Activated CD4-positive, alpha-beta T cell treated with anti-CD3 and anti-CD28 coated beads, Interleukin-2, amount 50 U/mL, for 48 hours (primary cell): ENCODE results near the gene FMN1.

Source experiments
- DNase-seq, 2 experiments: peaks; one replicate each; pipeline ENCODE4 v3.0.0-alpha.2; 2020

Gene FMN1

GRCh38 chr15:33194704-33195670 lies at the start of gene FMN1:
TSS of gene FMN1 (minus strand) at chr15:33194714. CDS start at chr15:33154914, 39,800 bp downstream.
- peak; percentile 91 to 92 for DNase-seq

- DNase-seq = no peak
These were observed 49.4 kb upstream of the FMN1 start for GRCh38 chr15:33243869-33244268.

- DNase-seq = no peak
These were observed 48.9 kb upstream of the FMN1 start for GRCh38 chr15:33243393-33243792.

GRCh38 chr15:33242669-33243191 lies 48.2 kb upstream of the FMN1 start:
- DNase-seq = no peak

- peak; percentile 11 to 26 for DNase-seq
These were observed 47.7 kb upstream of the FMN1 start for GRCh38 chr15:33242165-33242564.

GRCh38 chr15:33236841-33237509 lies 42.5 kb upstream of the FMN1 start:
- no peak for DNase-seq

- DNase-seq = no peak
These were observed 39.5 kb upstream of the FMN1 start for GRCh38 chr15:33234020-33234461.

- DNase-seq = peak; percentile 43 to 66
These were observed 32.2 kb upstream of the FMN1 start for GRCh38 chr15:33226559-33227181.

GRCh38 chr15:33218071-33218491 lies 23.6 kb upstream of the FMN1 start:
- DNase-seq = no peak

GRCh38 chr15:33215941-33216872 lies 21.7 kb upstream of the FMN1 start:
- no peak for DNase-seq

GRCh38 chr15:33211176-33211808 lies 16.8 kb upstream of the FMN1 start:
- no peak for DNase-seq

GRCh38 chr15:33209575-33210481 lies 15.3 kb upstream of the FMN1 start:
- DNase-seq = no peak

GRCh38 chr15:33207646-33208045 lies 13.1 kb upstream of the FMN1 start:
- DNase-seq = no peak

GRCh38 chr15:33206366-33206765 lies 11.9 kb upstream of the FMN1 start:
- DNase-seq = no peak

GRCh38 chr15:33204926-33205325 lies 10.4 kb upstream of the FMN1 start:
- no peak for DNase-seq

- no peak for DNase-seq
These were observed 9.6 kb upstream of the FMN1 start for GRCh38 chr15:33204087-33204486.

GRCh38 chr15:33201491-33202231 lies 7.1 kb upstream of the FMN1 start:
- peak; percentile 55 to 66 for DNase-seq

- DNase-seq = no peak
These were observed 6.4 kb upstream of the FMN1 start for GRCh38 chr15:33200903-33201302.

GRCh38 chr15:33200444-33200843 lies 5.9 kb upstream of the FMN1 start:
- no peak for DNase-seq

GRCh38 chr15:33198541-33198940 lies 4.0 kb upstream of the FMN1 start:
- DNase-seq = no peak
